GM23338 (cell line): Measurements from ENCODE around the gene CWC27. TPM values are rescaled to one million over a fixed set of nuclear protein-coding genes. Genes with fewer than 3 reads are reported as not detected.

Experiments used
- ATAC-seq: fragments of 200-7000 bp; cut with Tn5 transposase; 3 replicates; pipeline ENCODE4 v1.9.1; 2020
- DNase-seq: peaks from one replicate; pipeline ENCODE4 v3.0.0-alpha.2; 2015; ENCODE audit warnings: low spot score
- H2AFZ ChIP-seq: fragments of 200-600 bp; sonication (generic); 2 replicates; pipeline ENCODE4 v1.8.0; 2016; ENCODE audit warnings: antibody characterized with exemption, mild to moderate bottlenecking, moderate library complexity
- H3F3A ChIP-seq: fragments of 200-600 bp; sonication (generic); replicated peaks from 2 replicates; pipeline ENCODE4 v1.8.0; 2017; ENCODE audit warnings: antibody characterized with exemption, mixed run types, low read depth
- H3K27ac ChIP-seq: fragments of 200-600 bp; sonication (generic); 2 replicates; pipeline ENCODE4 v1.6.1; 2016; ENCODE audit warnings: low read depth
- H3K27me3 ChIP-seq: fragments of 200-600 bp; sonication (generic); 2 replicates; pipeline ENCODE4 v1.8.0; 2016; ENCODE audit warnings: mild to moderate bottlenecking, mixed run types, moderate library complexity; ENCODE audit not compliant: insufficient read depth
- H3K36me3 ChIP-seq: fragments of 200-600 bp; sonication (generic); 2 replicates; pipeline ENCODE4 v1.8.0; 2016; ENCODE audit warnings: mild to moderate bottlenecking; ENCODE audit not compliant: insufficient read depth
- H3K4me1 ChIP-seq: fragments of 200-600 bp; sonication (generic); 2 replicates; pipeline ENCODE4 v1.8.0; 2016; ENCODE audit warnings: mild to moderate bottlenecking, moderate library complexity; ENCODE audit not compliant: insufficient read depth
- H3K4me2 ChIP-seq: fragments of 200-600 bp; sonication (generic); 2 replicates; pipeline ENCODE4 v1.7.1; 2017; ENCODE audit warnings: mixed run types
- H3K4me3 ChIP-seq: fragments of 200-600 bp; sonication (generic); 2 replicates; pipeline ENCODE4 v1.6.1; 2016; ENCODE audit warnings: mixed run types
- H3K79me2 ChIP-seq: fragments of 200-600 bp; sonication (generic); replicated peaks from 2 replicates; pipeline ENCODE4 v1.8.0; 2017; ENCODE audit warnings: mild to moderate bottlenecking; ENCODE audit not compliant: insufficient read depth
- H3K9me2 ChIP-seq: fragments of 200-600 bp; sonication (generic); 2 replicates; pipeline ENCODE4 v1.8.0; 2017; ENCODE audit not compliant: insufficient read depth
- H4K20me1 ChIP-seq: fragments of 200-600 bp; sonication (generic); replicated peaks from 2 replicates; pipeline ENCODE4 v1.8.0; 2017; ENCODE audit warnings: mild to moderate bottlenecking; ENCODE audit not compliant: insufficient read depth
- H3K27ac Mint-ChIP-seq: 2 replicates; pipeline ENCODE4 v1.8.0; 2020; ENCODE audit warnings: inconsistent platforms, mild to moderate bottlenecking, moderate library complexity, mixed read lengths
- H3K27me3 Mint-ChIP-seq: 3 replicates; pipeline ENCODE4 v1.8.0; 2022; ENCODE audit warnings: low read depth, mild to moderate bottlenecking, moderate library complexity, mixed read lengths, inconsistent platforms; ENCODE audit not compliant: insufficient read depth, poor library complexity
- H3K36me3 Mint-ChIP-seq: 3 replicates; pipeline ENCODE4 v1.8.0; 2021; ENCODE audit warnings: low read depth, mild to moderate bottlenecking, inconsistent platforms, moderate library complexity, mixed read lengths
- H3K4me1 Mint-ChIP-seq: 3 replicates; pipeline ENCODE4 v1.8.0; 2020; ENCODE audit warnings: mild to moderate bottlenecking, inconsistent platforms, mixed read lengths
- H3K4me3 Mint-ChIP-seq: 3 replicates; pipeline ENCODE4 v1.8.0; 2021; ENCODE audit warnings: moderate library complexity, mild to moderate bottlenecking, inconsistent platforms, mixed read lengths
- H3K9me3 Mint-ChIP-seq: 3 replicates; pipeline ENCODE4 v1.8.0; 2020; ENCODE audit warnings: moderate library complexity, mild to moderate bottlenecking, inconsistent platforms, mixed read lengths
- EZH2 ChIP-seq: fragments of 200-600 bp; sonication (generic); IDR thresholded peaks from one replicate; pipeline ENCODE4 v1.8.0; 2017; ENCODE audit warnings: antibody characterized with exemption, mild to moderate bottlenecking, low read depth; ENCODE audit not compliant: unreplicated experiment
- NANOG ChIP-seq: IDR thresholded peaks from 2 replicates; pipeline ENCODE4 v1.6.1; 2016; ENCODE audit warnings: antibody characterized with exemption, borderline replicate concordance
- POLR2AphosphoS5 ChIP-seq: IDR thresholded peaks from 2 replicates; pipeline ENCODE4 v1.6.1; 2016; ENCODE audit warnings: antibody characterized with exemption, low read depth
- ZNF114 ChIP-seq: fragments of 250-450 bp; sonication (Bioruptor Pico); IDR thresholded peaks from 2 replicates; pipeline ENCODE4 v1.5.0; 2020; ENCODE audit warnings: mild to moderate bottlenecking, moderate library complexity
- polyA plus RNA-seq: library from polyadenylated mRNA; unstranded; fragments of >200 nt; fragmentation: Nextera tagmentation; extraction: Ambion mirVana; gene quantifications from 2 replicates; pipeline ENCODE4 v1.2.1, GENCODE V29; 2016
- total RNA-seq: library from RNA; depleted of rRNA; stranded (reverse); fragments of >200 nt; shearing (Covaris generic); gene quantifications from 2 replicates; pipeline ENCODE4 v1.2.3, GENCODE V29; 2014
- TF ChIP-seq, protein P1 (sequence below): IDR thresholded peaks from 2 replicates; pipeline ENCODE4 v1.6.1; 2016; ENCODE audit warnings: antibody characterized with exemption
- TF ChIP-seq, protein P2 (sequence below), 2 experiments: fragments of 200-600 bp in 1 of 2; sonication (generic) in 1 of 2; conservative IDR thresholded peaks; 2 replicates each; pipeline versions ENCODE4 v1.5.1 to v1.6.1; 2016 to 2017; ENCODE audit warnings: antibody characterized with exemption in 2 of 2, low read depth in 2 of 2, mild to moderate bottlenecking in 2 of 2, moderate library complexity in 1 of 2
- TF ChIP-seq, protein P3 (sequence below): fragments of 250-450 bp; sonication (Bioruptor Pico); IDR thresholded peaks from 2 replicates; pipeline ENCODE4 v1.5.0; 2020; ENCODE audit warnings: mild to moderate bottlenecking, moderate library complexity

Gene CWC27
- total and polyA plus RNA-seq, 2 experiments from 2014 or later = 27.7 to 115 TPM

DNA sequence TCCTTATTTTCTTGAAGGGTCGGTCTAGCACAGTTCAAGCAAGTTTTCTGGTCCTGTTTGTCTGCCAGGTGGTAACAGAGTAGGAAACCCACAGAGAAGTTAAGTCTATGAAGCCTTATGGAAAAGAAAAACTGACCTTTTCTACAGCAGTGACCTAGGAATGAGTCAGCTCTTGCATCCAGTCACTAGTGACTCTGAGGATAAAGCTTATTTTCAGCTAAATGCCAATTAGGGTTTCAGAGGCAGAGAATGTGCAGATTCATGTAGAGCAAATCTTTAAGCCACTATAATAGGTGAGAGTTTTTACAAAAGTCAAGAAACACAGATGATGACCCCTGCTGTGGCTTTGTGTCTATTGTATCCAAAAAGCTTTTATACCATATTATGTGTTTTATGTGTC is 100.7 kb downstream of the CWC27 start:
- H3K36me3 Mint-ChIP-seq = no peaks in the 10 kb centered on the region
- peak overlapping the region; percentile 95 for H3K27ac Mint-ChIP-seq
- no peak overlapping the region for H3K4me3 Mint-ChIP-seq
- H3K27me3 ChIP-seq = no peaks in the 10 kb centered on the region
- H3K79me2 ChIP-seq = no peaks in the 10 kb centered on the region
- TF ChIP-seq, protein P1, sequence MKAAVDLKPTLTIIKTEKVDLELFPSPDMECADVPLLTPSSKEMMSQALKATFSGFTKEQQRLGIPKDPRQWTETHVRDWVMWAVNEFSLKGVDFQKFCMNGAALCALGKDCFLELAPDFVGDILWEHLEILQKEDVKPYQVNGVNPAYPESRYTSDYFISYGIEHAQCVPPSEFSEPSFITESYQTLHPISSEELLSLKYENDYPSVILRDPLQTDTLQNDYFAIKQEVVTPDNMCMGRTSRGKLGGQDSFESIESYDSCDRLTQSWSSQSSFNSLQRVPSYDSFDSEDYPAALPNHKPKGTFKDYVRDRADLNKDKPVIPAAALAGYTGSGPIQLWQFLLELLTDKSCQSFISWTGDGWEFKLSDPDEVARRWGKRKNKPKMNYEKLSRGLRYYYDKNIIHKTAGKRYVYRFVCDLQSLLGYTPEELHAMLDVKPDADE = no peak
- TF ChIP-seq EZH2 (no peak), POLR2AphosphoS5 (no peak), NANOG (no peak), ZNF114 (CRISPR knock-in tag) (no peak)
- TF ChIP-seq, protein P2, sequence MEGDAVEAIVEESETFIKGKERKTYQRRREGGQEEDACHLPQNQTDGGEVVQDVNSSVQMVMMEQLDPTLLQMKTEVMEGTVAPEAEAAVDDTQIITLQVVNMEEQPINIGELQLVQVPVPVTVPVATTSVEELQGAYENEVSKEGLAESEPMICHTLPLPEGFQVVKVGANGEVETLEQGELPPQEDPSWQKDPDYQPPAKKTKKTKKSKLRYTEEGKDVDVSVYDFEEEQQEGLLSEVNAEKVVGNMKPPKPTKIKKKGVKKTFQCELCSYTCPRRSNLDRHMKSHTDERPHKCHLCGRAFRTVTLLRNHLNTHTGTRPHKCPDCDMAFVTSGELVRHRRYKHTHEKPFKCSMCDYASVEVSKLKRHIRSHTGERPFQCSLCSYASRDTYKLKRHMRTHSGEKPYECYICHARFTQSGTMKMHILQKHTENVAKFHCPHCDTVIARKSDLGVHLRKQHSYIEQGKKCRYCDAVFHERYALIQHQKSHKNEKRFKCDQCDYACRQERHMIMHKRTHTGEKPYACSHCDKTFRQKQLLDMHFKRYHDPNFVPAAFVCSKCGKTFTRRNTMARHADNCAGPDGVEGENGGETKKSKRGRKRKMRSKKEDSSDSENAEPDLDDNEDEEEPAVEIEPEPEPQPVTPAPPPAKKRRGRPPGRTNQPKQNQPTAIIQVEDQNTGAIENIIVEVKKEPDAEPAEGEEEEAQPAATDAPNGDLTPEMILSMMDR (conservative IDR thresholded peaks at IDR 0.05; ENCODE audit: low read depth in 2 of 2) = no peak
- TF ChIP-seq, protein P3, sequence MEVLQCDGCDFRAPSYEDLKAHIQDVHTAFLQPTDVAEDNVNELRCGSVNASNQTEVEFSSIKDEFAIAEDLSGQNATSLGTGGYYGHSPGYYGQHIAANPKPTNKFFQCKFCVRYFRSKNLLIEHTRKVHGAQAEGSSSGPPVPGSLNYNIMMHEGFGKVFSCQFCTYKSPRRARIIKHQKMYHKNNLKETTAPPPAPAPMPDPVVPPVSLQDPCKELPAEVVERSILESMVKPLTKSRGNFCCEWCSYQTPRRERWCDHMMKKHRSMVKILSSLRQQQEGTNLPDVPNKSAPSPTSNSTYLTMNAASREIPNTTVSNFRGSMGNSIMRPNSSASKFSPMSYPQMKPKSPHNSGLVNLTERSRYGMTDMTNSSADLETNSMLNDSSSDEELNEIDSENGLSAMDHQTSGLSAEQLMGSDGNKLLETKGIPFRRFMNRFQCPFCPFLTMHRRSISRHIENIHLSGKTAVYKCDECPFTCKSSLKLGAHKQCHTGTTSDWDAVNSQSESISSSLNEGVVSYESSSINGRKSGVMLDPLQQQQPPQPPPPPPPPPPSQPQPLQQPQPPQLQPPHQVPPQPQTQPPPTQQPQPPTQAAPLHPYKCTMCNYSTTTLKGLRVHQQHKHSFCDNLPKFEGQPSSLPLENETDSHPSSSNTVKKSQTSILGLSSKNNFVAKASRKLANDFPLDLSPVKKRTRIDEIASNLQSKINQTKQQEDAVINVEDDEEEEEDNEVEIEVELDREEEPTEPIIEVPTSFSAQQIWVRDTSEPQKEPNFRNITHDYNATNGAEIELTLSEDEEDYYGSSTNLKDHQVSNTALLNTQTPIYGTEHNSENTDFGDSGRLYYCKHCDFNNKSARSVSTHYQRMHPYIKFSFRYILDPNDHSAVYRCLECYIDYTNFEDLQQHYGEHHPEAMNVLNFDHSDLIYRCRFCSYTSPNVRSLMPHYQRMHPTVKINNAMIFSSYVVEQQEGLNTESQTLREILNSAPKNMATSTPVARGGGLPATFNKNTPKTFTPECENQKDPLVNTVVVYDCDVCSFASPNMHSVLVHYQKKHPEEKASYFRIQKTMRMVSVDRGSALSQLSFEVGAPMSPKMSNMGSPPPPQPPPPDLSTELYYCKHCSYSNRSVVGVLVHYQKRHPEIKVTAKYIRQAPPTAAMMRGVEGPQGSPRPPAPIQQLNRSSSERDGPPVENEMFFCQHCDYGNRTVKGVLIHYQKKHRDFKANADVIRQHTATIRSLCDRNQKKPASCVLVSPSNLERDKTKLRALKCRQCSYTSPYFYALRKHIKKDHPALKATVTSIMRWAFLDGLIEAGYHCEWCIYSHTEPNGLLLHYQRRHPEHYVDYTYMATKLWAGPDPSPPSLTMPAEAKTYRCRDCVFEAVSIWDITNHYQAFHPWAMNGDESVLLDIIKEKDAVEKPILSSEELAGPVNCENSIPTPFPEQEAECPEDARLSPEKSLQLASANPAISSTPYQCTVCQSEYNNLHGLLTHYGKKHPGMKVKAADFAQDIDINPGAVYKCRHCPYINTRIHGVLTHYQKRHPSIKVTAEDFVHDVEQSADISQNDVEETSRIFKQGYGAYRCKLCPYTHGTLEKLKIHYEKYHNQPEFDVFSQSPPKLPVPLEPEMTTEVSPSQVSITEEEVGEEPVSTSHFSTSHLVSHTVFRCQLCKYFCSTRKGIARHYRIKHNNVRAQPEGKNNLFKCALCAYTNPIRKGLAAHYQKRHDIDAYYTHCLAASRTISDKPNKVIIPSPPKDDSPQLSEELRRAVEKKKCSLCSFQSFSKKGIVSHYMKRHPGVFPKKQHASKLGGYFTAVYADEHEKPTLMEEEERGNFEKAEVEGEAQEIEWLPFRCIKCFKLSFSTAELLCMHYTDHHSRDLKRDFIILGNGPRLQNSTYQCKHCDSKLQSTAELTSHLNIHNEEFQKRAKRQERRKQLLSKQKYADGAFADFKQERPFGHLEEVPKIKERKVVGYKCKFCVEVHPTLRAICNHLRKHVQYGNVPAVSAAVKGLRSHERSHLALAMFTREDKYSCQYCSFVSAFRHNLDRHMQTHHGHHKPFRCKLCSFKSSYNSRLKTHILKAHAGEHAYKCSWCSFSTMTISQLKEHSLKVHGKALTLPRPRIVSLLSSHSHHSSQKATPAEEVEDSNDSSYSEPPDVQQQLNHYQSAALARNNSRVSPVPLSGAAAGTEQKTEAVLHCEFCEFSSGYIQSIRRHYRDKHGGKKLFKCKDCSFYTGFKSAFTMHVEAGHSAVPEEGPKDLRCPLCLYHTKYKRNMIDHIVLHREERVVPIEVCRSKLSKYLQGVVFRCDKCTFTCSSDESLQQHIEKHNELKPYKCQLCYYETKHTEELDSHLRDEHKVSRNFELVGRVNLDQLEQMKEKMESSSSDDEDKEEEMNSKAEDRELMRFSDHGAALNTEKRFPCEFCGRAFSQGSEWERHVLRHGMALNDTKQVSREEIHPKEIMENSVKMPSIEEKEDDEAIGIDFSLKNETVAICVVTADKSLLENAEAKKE (CRISPR knock-in tag) = no peak
- no peak overlapping the region for H3K4me3 ChIP-seq
- H2AFZ ChIP-seq = no peak overlapping the region
- ATAC-seq = peak; percentile 52
- H3K27me3 Mint-ChIP-seq = no peaks in the 10 kb centered on the region
- H3K4me1 Mint-ChIP-seq = peaks cover 15% of the 10 kb centered on the region
- H3K27ac ChIP-seq = no peak overlapping the region
- peaks cover 8% of the 10 kb centered on the region; the same call in 1 of the 2 replicates for H3K4me1 ChIP-seq
- H3K4me2 ChIP-seq = no peak overlapping the region
- no peaks in the 10 kb centered on the region for H3K9me3 Mint-ChIP-seq
- no peaks in the 10 kb centered on the region for H3F3A ChIP-seq
- DNase-seq = peak; percentile 21
- no peaks in the 10 kb centered on the region for H4K20me1 ChIP-seq
- no peaks in the 10 kb centered on the region for H3K9me2 ChIP-seq
- no peaks in the 10 kb centered on the region for H3K36me3 ChIP-seq
